DMS 273 (cell line): ENCODE measurements around the gene DSCAM.
"Not testable (repeated sequence)": the region's sequence is repeated elsewhere in the genome, so short reads cannot be mapped to it uniquely, and the experiment has no call there.

Experiments used
- DNase-seq: peaks from one replicate; lab custom pipeline; 2025; ENCODE audit not compliant: unreplicated experiment; lab: John Stamatoyannopoulos, UW

Gene DSCAM

GRCh38 chr21:40337981-40338380 lies 509.0 kb downstream of the DSCAM start:
- no peak for DNase-seq

GRCh38 chr21:40335704-40336103 lies 511.3 kb downstream of the DSCAM start:
- no peak for DNase-seq

GRCh38 chr21:40334159-40334558 lies 512.8 kb downstream of the DSCAM start:
- no peak for DNase-seq

GRCh38 chr21:40333731-40334130 lies 513.2 kb downstream of the DSCAM start:
- DNase-seq = no peak

GRCh38 chr21:40331804-40332203 lies 515.2 kb downstream of the DSCAM start:
- no peak for DNase-seq

GRCh38 chr21:40331172-40331571 lies 515.8 kb downstream of the DSCAM start:
- DNase-seq = no peak

- DNase-seq = no peak
Measured at GRCh38 chr21:40324389-40324788, 522.6 kb downstream of the DSCAM start.

- not testable (repeated sequence) for DNase-seq
Measured at GRCh38 chr21:40320718-40321117, 526.2 kb downstream of the DSCAM start.

GRCh38 chr21:40318371-40318770 lies 528.6 kb downstream of the DSCAM start:
- no peak for DNase-seq

GRCh38 chr21:40316104-40316503 lies 530.9 kb downstream of the DSCAM start:
- no peak for DNase-seq

- DNase-seq = no peak
Measured at GRCh38 chr21:40315626-40316025, 531.3 kb downstream of the DSCAM start.

- no peak for DNase-seq
Measured at GRCh38 chr21:40313260-40313659, 533.7 kb downstream of the DSCAM start.

GRCh38 chr21:40300300-40300699 lies 546.7 kb downstream of the DSCAM start:
- DNase-seq = no peak

GRCh38 chr21:40299451-40299850 lies 547.5 kb downstream of the DSCAM start:
- no peak for DNase-seq

GRCh38 chr21:40294345-40294744 lies 552.6 kb downstream of the DSCAM start:
- DNase-seq = no peak

- DNase-seq = no peak
Measured at GRCh38 chr21:40291560-40291959, 555.4 kb downstream of the DSCAM start.

GRCh38 chr21:40284409-40284808 lies 562.5 kb downstream of the DSCAM start:
- no peak for DNase-seq

GRCh38 chr21:40282912-40283886 lies 563.8 kb downstream of the DSCAM start:
- no peak for DNase-seq

GRCh38 chr21:40278345-40278744 lies 568.6 kb downstream of the DSCAM start:
- no peak for DNase-seq

GRCh38 chr21:40276001-40276400 lies 571.0 kb downstream of the DSCAM start:
- no peak for DNase-seq

GRCh38 chr21:40272037-40272436 lies 574.9 kb downstream of the DSCAM start:
- DNase-seq = no peak

- no peak for DNase-seq
Measured at GRCh38 chr21:40271164-40271563, 575.8 kb downstream of the DSCAM start.

GRCh38 chr21:40270047-40270446 lies 576.9 kb downstream of the DSCAM start:
- no peak for DNase-seq
